Caco-2 (cell line): ENCODE measurements around the gene WDR45B. TPM values are rescaled to one million over a fixed set of nuclear protein-coding genes. Genes with fewer than 3 reads are reported as not detected.
"Not testable (repeated sequence)": the region's sequence is repeated elsewhere in the genome, so short reads cannot be mapped to it uniquely, and the experiment has no call there.

Experiments
- BruUV-seq: library from RNA; stranded (reverse); fragments of 400-500 nt; replicated peaks from 2 replicates; lab custom pipeline; 2021; lab: Mats Ljungman, UMichigan
- CTCF ChIA-PET: fragments of 300-600 bp; sonication (Branson Sonifier 250); formaldehyde crosslinking; loops from one replicate; lab custom pipeline; 2022; ENCODE audit warnings: antibody characterized with exemption; lab: Charles Lee
- POLR2A ChIA-PET: fragments of 300-600 bp; sonication (Branson Sonifier 250); formaldehyde crosslinking; loops from one replicate; lab custom pipeline; 2022; ENCODE audit warnings: antibody characterized with exemption; lab: Charles Lee
- DNase-seq, 2 experiments: peaks; one replicate each; pipeline versions ENCODE4 v3.0.0 to v3.0.0-alpha.2; 2020 to 2022
- H3K27me3 ChIP-seq: replicated peaks from 2 replicates; pipeline ENCODE4 v1.6.0; 2011; ENCODE audit warnings: low read length; ENCODE audit not compliant: control insufficient read depth, insufficient read depth
- H3K36me3 ChIP-seq: 2 replicates; pipeline ENCODE4 v1.5.1; 2011; ENCODE audit warnings: low read length; ENCODE audit not compliant: control insufficient read depth, insufficient read depth
- H3K4me1 ChIP-seq: fragments of 250-450 bp; sonication (Bioruptor Pico); 2 replicates; pipeline ENCODE4 v1.5.1; 2020; ENCODE audit warnings: mild to moderate bottlenecking
- H3K4me3 ChIP-seq: 2 replicates; pipeline ENCODE4 v1.5.1; 2011; ENCODE audit warnings: low read depth, mild to moderate bottlenecking, control low read depth, low read length
- H3K9me3 ChIP-seq: fragments of 250-450 bp; sonication (Bioruptor Pico); 2 replicates; pipeline ENCODE4 v1.5.1; 2020; ENCODE audit warnings: mild to moderate bottlenecking, moderate library complexity
- H3K27ac Mint-ChIP-seq: one replicate; pipeline ENCODE4 v1.8.0; 2022; ENCODE audit warnings: mixed read lengths; ENCODE audit not compliant: unreplicated experiment
- H3K27me3 Mint-ChIP-seq: one replicate; pipeline ENCODE4 v1.8.0; 2022; ENCODE audit warnings: mixed read lengths; ENCODE audit not compliant: insufficient read depth, unreplicated experiment
- H3K36me3 Mint-ChIP-seq: one replicate; pipeline ENCODE4 v1.8.0; 2022; ENCODE audit warnings: mild to moderate bottlenecking, mixed read lengths; ENCODE audit not compliant: insufficient read depth, unreplicated experiment
- H3K4me1 Mint-ChIP-seq: one replicate; pipeline ENCODE4 v1.8.0; 2022; ENCODE audit warnings: low read depth, mixed read lengths; ENCODE audit not compliant: unreplicated experiment
- H3K4me3 Mint-ChIP-seq: one replicate; pipeline ENCODE4 v1.8.0; 2022; ENCODE audit warnings: mild to moderate bottlenecking, moderate library complexity, mixed read lengths; ENCODE audit not compliant: unreplicated experiment
- H3K9me3 Mint-ChIP-seq: one replicate; pipeline ENCODE4 v1.8.0; 2022; ENCODE audit warnings: mixed read lengths; ENCODE audit not compliant: unreplicated experiment
- CTCF ChIP-seq, 2 experiments: fragments of 200-600 bp in 1 of 2; IDR thresholded peaks; 1 replicate in 1 of 2; 2 replicates in 1 of 2; pipeline versions ENCODE4 v1.5.1 to v1.8.0; 2011 to 2022; ENCODE audit warnings: antibody characterized with exemption in 1 of 2, control low read depth in 1 of 2, inconsistent platforms in 1 of 2, low read depth in 1 of 2, low read length in 1 of 2, mild to moderate bottlenecking in 1 of 2, moderate library complexity in 1 of 2; ENCODE audit not compliant: insufficient read depth in 1 of 2, severe bottlenecking in 1 of 2, unreplicated experiment in 1 of 2
- intact Hi-C: fragments of 100-400 bp; cut with micrococcal nuclease; formaldehyde crosslinking; loops from one replicate; pipeline ENCODE4 v1.10.0; 2022; ENCODE audit not compliant: unreplicated experiment
- total RNA-seq: library from RNA; stranded (reverse); gene quantifications from 2 replicates; pipeline ENCODE4 v1.2.3, GENCODE V29; 2022

Gene WDR45B
- total RNA-seq, 1 experiment from 2014 or later = 106 TPM

DNA sequence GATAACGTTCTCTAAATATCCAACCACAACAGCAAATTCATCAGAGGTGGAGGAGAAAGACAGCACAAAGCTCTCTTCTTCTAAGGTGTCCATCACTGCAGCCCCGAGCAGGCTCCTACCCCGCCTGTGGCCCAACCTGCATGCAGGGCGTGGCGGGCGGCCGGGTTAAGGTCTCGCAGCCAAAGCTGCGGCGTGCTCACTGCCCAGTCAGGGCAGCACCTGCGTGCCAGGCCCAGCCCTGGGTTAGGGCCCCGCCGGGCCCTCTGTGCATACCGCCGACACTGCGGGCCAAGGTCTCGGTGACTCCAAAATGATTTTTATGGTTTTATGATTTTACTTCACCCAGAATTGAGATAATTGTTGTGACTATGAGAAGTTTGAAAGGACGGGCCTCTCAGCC lies 70.9 kb downstream of the WDR45B start:
- DNase-seq = no peak
- Mint-ChIP-seq H3K9me3 (no peaks in the 10 kb centered on the region), H3K27me3 (no peaks in the 10 kb centered on the region), H3K4me1 (peaks cover 6% of the 10 kb centered on the region), H3K27ac (no peak overlapping the region), H3K4me3 (no peak overlapping the region), H3K36me3 (peaks cover 87% of the 10 kb centered on the region)
- ChIA-PET CTCF (no interaction called here), POLR2A (no interaction called here)
- BruUV-seq = TSS peak; percentile 20
- peaks cover 7% of the 10 kb centered on the region for H3K36me3 ChIP-seq
- no peaks in the 10 kb centered on the region for H3K9me3 ChIP-seq
- no peaks in the 10 kb centered on the region for H3K4me1 ChIP-seq
- no peak for TF ChIP-seq CTCF (IDR thresholded peaks at IDR 0.05; ENCODE audit: insufficient read depth in 1 of 2, low read depth in 1 of 2, low read length in 1 of 2, severe bottlenecking in 1 of 2, unreplicated experiment in 1 of 2)
- H3K4me3 ChIP-seq = no peak overlapping the region
- H3K27me3 ChIP-seq = no peaks in the 10 kb centered on the region
- intact Hi-C loops = no loop called here

- H3K4me3 Mint-ChIP-seq, DNase-seq, CTCF ChIA-PET, H3K27ac Mint-ChIP-seq, POLR2A ChIA-PET, H3K27me3 ChIP-seq, H3K4me3 ChIP-seq, BruUV-seq, H3K9me3 Mint-ChIP-seq, H3K4me1 ChIP-seq, intact Hi-C loops, H3K36me3 ChIP-seq, H3K4me1 Mint-ChIP-seq, H3K9me3 ChIP-seq, H3K27me3 Mint-ChIP-seq: not testable (repeated sequence)
- H3K36me3 Mint-ChIP-seq = peaks cover 86% of the 10 kb centered on the region
Measured at GRCh38 chr17:82575581-82576221, 72.5 kb downstream of the WDR45B start.

- H3K4me1 Mint-ChIP-seq = peaks cover 10% of the 10 kb centered on the region
- no peak for TF ChIP-seq CTCF (IDR thresholded peaks at IDR 0.05; ENCODE audit: insufficient read depth in 1 of 2, low read depth in 1 of 2, low read length in 1 of 2, severe bottlenecking in 1 of 2, unreplicated experiment in 1 of 2)
- H3K36me3 ChIP-seq = peaks cover 10% of the 10 kb centered on the region
- ChIA-PET POLR2A (no interaction called here), CTCF (no interaction called here)
- no peak overlapping the region for H3K4me3 ChIP-seq
- no peak overlapping the region for H3K4me3 Mint-ChIP-seq
- intact Hi-C loops = no loop called here
- no peak for DNase-seq
- no peak overlapping the region for H3K27ac Mint-ChIP-seq
- H3K36me3 Mint-ChIP-seq = peaks cover 99% of the 10 kb centered on the region
- H3K27me3 ChIP-seq = no peaks in the 10 kb centered on the region
- no peaks in the 10 kb centered on the region for H3K9me3 ChIP-seq
- no peaks in the 10 kb centered on the region for H3K27me3 Mint-ChIP-seq
- H3K4me1 ChIP-seq = peaks cover 7% of the 10 kb centered on the region
- BruUV-seq = no TSS peak
- no peaks in the 10 kb centered on the region for H3K9me3 Mint-ChIP-seq
Measured at GRCh38 chr17:82574041-82574440, 74.2 kb downstream of the WDR45B start.
